GM23338 (cell line): ENCODE data around the gene ADGRF3. TPM values are rescaled to one million over a fixed set of nuclear protein-coding genes. Genes with fewer than 3 reads are reported as not detected.

Experiments
- ATAC-seq: fragments of 200-7000 bp; cut with Tn5 transposase; 3 replicates; pipeline ENCODE4 v1.9.1; 2020
- DNase-seq: peaks from one replicate; pipeline ENCODE4 v3.0.0-alpha.2; 2015; ENCODE audit warnings: low spot score
- H2AFZ ChIP-seq: fragments of 200-600 bp; sonication (generic); 2 replicates; pipeline ENCODE4 v1.8.0; 2016; ENCODE audit warnings: antibody characterized with exemption, mild to moderate bottlenecking, moderate library complexity
- H3F3A ChIP-seq: fragments of 200-600 bp; sonication (generic); replicated peaks from 2 replicates; pipeline ENCODE4 v1.8.0; 2017; ENCODE audit warnings: antibody characterized with exemption, mixed run types, low read depth
- H3K27ac ChIP-seq: fragments of 200-600 bp; sonication (generic); 2 replicates; pipeline ENCODE4 v1.6.1; 2016; ENCODE audit warnings: low read depth
- H3K27me3 ChIP-seq: fragments of 200-600 bp; sonication (generic); 2 replicates; pipeline ENCODE4 v1.8.0; 2016; ENCODE audit warnings: mild to moderate bottlenecking, mixed run types, moderate library complexity; ENCODE audit not compliant: insufficient read depth
- H3K36me3 ChIP-seq: fragments of 200-600 bp; sonication (generic); 2 replicates; pipeline ENCODE4 v1.8.0; 2016; ENCODE audit warnings: mild to moderate bottlenecking; ENCODE audit not compliant: insufficient read depth
- H3K4me1 ChIP-seq: fragments of 200-600 bp; sonication (generic); 2 replicates; pipeline ENCODE4 v1.8.0; 2016; ENCODE audit warnings: mild to moderate bottlenecking, moderate library complexity; ENCODE audit not compliant: insufficient read depth
- H3K4me2 ChIP-seq: fragments of 200-600 bp; sonication (generic); 2 replicates; pipeline ENCODE4 v1.7.1; 2017; ENCODE audit warnings: mixed run types
- H3K4me3 ChIP-seq: fragments of 200-600 bp; sonication (generic); 2 replicates; pipeline ENCODE4 v1.6.1; 2016; ENCODE audit warnings: mixed run types
- H3K79me2 ChIP-seq: fragments of 200-600 bp; sonication (generic); replicated peaks from 2 replicates; pipeline ENCODE4 v1.8.0; 2017; ENCODE audit warnings: mild to moderate bottlenecking; ENCODE audit not compliant: insufficient read depth
- H3K9me2 ChIP-seq: fragments of 200-600 bp; sonication (generic); 2 replicates; pipeline ENCODE4 v1.8.0; 2017; ENCODE audit not compliant: insufficient read depth
- H4K20me1 ChIP-seq: fragments of 200-600 bp; sonication (generic); replicated peaks from 2 replicates; pipeline ENCODE4 v1.8.0; 2017; ENCODE audit warnings: mild to moderate bottlenecking; ENCODE audit not compliant: insufficient read depth
- H3K27ac Mint-ChIP-seq: 2 replicates; pipeline ENCODE4 v1.8.0; 2020; ENCODE audit warnings: inconsistent platforms, mild to moderate bottlenecking, moderate library complexity, mixed read lengths
- H3K27me3 Mint-ChIP-seq: 3 replicates; pipeline ENCODE4 v1.8.0; 2022; ENCODE audit warnings: low read depth, mild to moderate bottlenecking, moderate library complexity, mixed read lengths, inconsistent platforms; ENCODE audit not compliant: insufficient read depth, poor library complexity
- H3K36me3 Mint-ChIP-seq: 3 replicates; pipeline ENCODE4 v1.8.0; 2021; ENCODE audit warnings: low read depth, mild to moderate bottlenecking, inconsistent platforms, moderate library complexity, mixed read lengths
- H3K4me1 Mint-ChIP-seq: 3 replicates; pipeline ENCODE4 v1.8.0; 2020; ENCODE audit warnings: mild to moderate bottlenecking, inconsistent platforms, mixed read lengths
- H3K4me3 Mint-ChIP-seq: 3 replicates; pipeline ENCODE4 v1.8.0; 2021; ENCODE audit warnings: moderate library complexity, mild to moderate bottlenecking, inconsistent platforms, mixed read lengths
- H3K9me3 Mint-ChIP-seq: 3 replicates; pipeline ENCODE4 v1.8.0; 2020; ENCODE audit warnings: moderate library complexity, mild to moderate bottlenecking, inconsistent platforms, mixed read lengths
- CREB1 ChIP-seq: fragments of 250-450 bp; sonication (Bioruptor Pico); IDR thresholded peaks from 2 replicates; pipeline ENCODE4 v1.5.0; 2020; ENCODE audit warnings: low read depth, mild to moderate bottlenecking, moderate library complexity
- CTCF ChIP-seq, 2 experiments: fragments of 200-600 bp in 1 of 2; sonication (generic) in 1 of 2; conservative IDR thresholded peaks; 2 replicates each; pipeline versions ENCODE4 v1.5.1 to v1.6.1; 2016 to 2017; ENCODE audit warnings: antibody characterized with exemption in 2 of 2, low read depth in 2 of 2, mild to moderate bottlenecking in 2 of 2, moderate library complexity in 1 of 2
- ETS1 ChIP-seq: IDR thresholded peaks from 2 replicates; pipeline ENCODE4 v1.6.1; 2016; ENCODE audit warnings: antibody characterized with exemption
- EZH2 ChIP-seq: fragments of 200-600 bp; sonication (generic); IDR thresholded peaks from one replicate; pipeline ENCODE4 v1.8.0; 2017; ENCODE audit warnings: antibody characterized with exemption, mild to moderate bottlenecking, low read depth; ENCODE audit not compliant: unreplicated experiment
- EZH2phosphoT487 ChIP-seq: fragments of 200-600 bp; sonication (generic); IDR thresholded peaks from one replicate; pipeline ENCODE4 v1.8.1; 2018; ENCODE audit warnings: antibody characterized with exemption; ENCODE audit not compliant: unreplicated experiment
- JUNB ChIP-seq: IDR thresholded peaks from one replicate; pipeline ENCODE4 v1.6.1; 2016; ENCODE audit warnings: antibody characterized with exemption; ENCODE audit not compliant: unreplicated experiment
- NANOG ChIP-seq: IDR thresholded peaks from 2 replicates; pipeline ENCODE4 v1.6.1; 2016; ENCODE audit warnings: antibody characterized with exemption, borderline replicate concordance
- POLR2AphosphoS5 ChIP-seq: IDR thresholded peaks from 2 replicates; pipeline ENCODE4 v1.6.1; 2016; ENCODE audit warnings: antibody characterized with exemption, low read depth
- REST ChIP-seq: IDR thresholded peaks from one replicate; pipeline ENCODE4 v1.6.1; 2018; ENCODE audit warnings: antibody characterized with exemption; ENCODE audit not compliant: unreplicated experiment
- STAT1 ChIP-seq: IDR thresholded peaks from one replicate; pipeline ENCODE4 v1.6.1; 2016; ENCODE audit warnings: antibody characterized with exemption; ENCODE audit not compliant: unreplicated experiment
- ZNF114 ChIP-seq: fragments of 250-450 bp; sonication (Bioruptor Pico); IDR thresholded peaks from 2 replicates; pipeline ENCODE4 v1.5.0; 2020; ENCODE audit warnings: mild to moderate bottlenecking, moderate library complexity
- ZNF331 ChIP-seq: fragments of 250-450 bp; sonication (Bioruptor Pico); IDR thresholded peaks from 2 replicates; pipeline ENCODE4 v1.5.0; 2020; ENCODE audit warnings: low read depth, mild to moderate bottlenecking, moderate library complexity
- ZNF462 ChIP-seq: fragments of 250-450 bp; sonication (Bioruptor Pico); IDR thresholded peaks from 2 replicates; pipeline ENCODE4 v1.5.0; 2020; ENCODE audit warnings: mild to moderate bottlenecking, moderate library complexity
- polyA plus RNA-seq: library from polyadenylated mRNA; unstranded; fragments of >200 nt; fragmentation: Nextera tagmentation; extraction: Ambion mirVana; gene quantifications from 2 replicates; pipeline ENCODE4 v1.2.1, GENCODE V29; 2016
- total RNA-seq: library from RNA; depleted of rRNA; stranded (reverse); fragments of >200 nt; shearing (Covaris generic); gene quantifications from 2 replicates; pipeline ENCODE4 v1.2.3, GENCODE V29; 2014

Gene ADGRF3
- total and polyA plus RNA-seq, 2 experiments from 2014 or later, result 0.38 to 0.39 TPM

- Histone ChIP-seq H4K20me1 (no peaks in the 10 kb centered on the region), H3F3A (no peaks in the 10 kb centered on the region), H3K79me2 (no peaks in the 10 kb centered on the region), H3K4me3 (no peak overlapping the region), H3K9me2 (no peaks in the 10 kb centered on the region), H3K4me1 (no peaks in the 10 kb centered on the region), H3K36me3 (peaks cover 4% of the 10 kb centered on the region; the same call in 1 of the 2 replicates), H3K27ac (no peak overlapping the region), H2AFZ (no peak overlapping the region), H3K4me2 (no peak overlapping the region), H3K27me3 (no peaks in the 10 kb centered on the region)
- no peaks in the 10 kb centered on the region for H3K9me3 Mint-ChIP-seq
- ATAC-seq (no peak), DNase-seq (no peak)
- peaks cover 2% of the 10 kb centered on the region; the same call in 1 of the 3 replicates for H3K36me3 Mint-ChIP-seq
- H3K4me3 Mint-ChIP-seq, result no peak overlapping the region
- no peaks in the 10 kb centered on the region for H3K27me3 Mint-ChIP-seq
- no peak overlapping the region for H3K27ac Mint-ChIP-seq
- TF ChIP-seq CTCF (conservative IDR thresholded peaks at IDR 0.05; ENCODE audit: low read depth in 2 of 2) (no peak), ZNF462 (CRISPR knock-in tag) (no peak), ETS1 (no peak), NANOG (no peak), EZH2phosphoT487 (no peak), REST (no peak), ZNF114 (CRISPR knock-in tag) (no peak), CREB1 (CRISPR knock-in tag) (no peak), JUNB (no peak), ZNF331 (CRISPR knock-in tag) (no peak), POLR2AphosphoS5 (no peak), STAT1 (no peak), EZH2 (no peak)
- H3K4me1 Mint-ChIP-seq, result no peaks in the 10 kb centered on the region
These were observed 76.2 kb downstream of the ADGRF3 start for GRCh38 chr2:26270373-26270772.
